A549 (cell line): ENCODE results near the gene DDX20. TPM values are rescaled to one million over a fixed set of nuclear protein-coding genes. Genes with fewer than 3 reads are reported as not detected.

Source experiments
- ATAC-seq, 2 experiments: fragments of 200-7000 bp in 1 of 2; fragments of >200 bp in 1 of 2; cut with Nextera tagmentation in 1 of 2; cut with Tn5 transposase in 1 of 2; 3 replicates each; pipeline versions ENCODE4 v1.8.0 to v1.9.1; 2018 to 2020; ENCODE audit warnings: mild to moderate bottlenecking in 1 of 2, moderate library complexity in 1 of 2
- CTCF ChIA-PET: fragments of 300-600 bp; sonication (Branson Sonifier 250); formaldehyde crosslinking; extraction: SDS; loops from one replicate; lab custom pipeline; 2021; ENCODE audit warnings: antibody characterized with exemption, inconsistent platforms; lab: Yijun Ruan, JAX
- POLR2A ChIA-PET: fragments of 350-600 bp; formaldehyde crosslinking; extraction: SDS; loops from one replicate; lab custom pipeline; 2021; ENCODE audit warnings: antibody characterized with exemption, inconsistent platforms; lab: Yijun Ruan, JAX
- DNase-seq, 2 experiments: peaks; one replicate each; pipeline versions ENCODE4 v3.0.0 to v3.0.0-alpha.2; 2011 to 2016; ENCODE audit warnings: low read depth in 1 of 2, low spot score in 1 of 2
- FAIRE-seq: peaks from 2 replicates; lab custom pipeline; 2011; peaks lifted over from hg19 to GRCh38; lab: Jason Lieb, UNC
- H3K27ac ChIP-seq, 2 experiments: fragments of >200 bp; sonication (Bioruptor Twin); formaldehyde crosslinking; 3 replicates each; pipeline ENCODE4 v1.5.1; 2016 to 2017
- H3K4me1 ChIP-seq: fragments of >200 bp; sonication (Bioruptor Twin); formaldehyde crosslinking; 3 replicates; pipeline ENCODE4 v1.6.1; 2016
- H3K4me2 ChIP-seq: fragments of >200 bp; sonication (Bioruptor Twin); formaldehyde crosslinking; 3 replicates; pipeline ENCODE4 v1.6.1; 2016
- H3K4me3 ChIP-seq: fragments of >200 bp; sonication (Bioruptor Twin); formaldehyde crosslinking; 3 replicates; pipeline ENCODE4 v1.5.1; 2016
- H3K9me3 ChIP-seq: fragments of >200 bp; sonication (Bioruptor Twin); formaldehyde crosslinking; 3 replicates; pipeline ENCODE4 v1.6.1; 2016
- BCL3 ChIP-seq: fragments of >200 bp; sonication (Bioruptor Twin); formaldehyde crosslinking; IDR thresholded peaks from 3 replicates; pipeline ENCODE4 v1.6.1; 2016
- CHD4 ChIP-seq: fragments of 200-600 bp; sonication (generic); IDR thresholded peaks from 2 replicates; pipeline ENCODE4 v1.6.1; 2016; ENCODE audit warnings: antibody characterized with exemption, mild to moderate bottlenecking, borderline replicate concordance
- CTCF ChIP-seq: fragments of >200 bp; sonication (Bioruptor Twin); formaldehyde crosslinking; IDR thresholded peaks from 3 replicates; pipeline ENCODE4 v1.5.1; 2016
- FOSB ChIP-seq: fragments of 250-450 bp; sonication (Bioruptor Pico); IDR thresholded peaks from 2 replicates; pipeline ENCODE4 v1.5.0; 2020; ENCODE audit warnings: mild to moderate bottlenecking, moderate library complexity
- FOSL2 ChIP-seq, 2 experiments: fragments of 450-650 bp in 1 of 2; fragments of >200 bp in 1 of 2; sonication (Bioruptor Twin) in 1 of 2; formaldehyde crosslinking; IDR thresholded peaks; 2 replicates each; pipeline versions ENCODE4 v1.5.0 to v1.6.1; 2016 to 2020; ENCODE audit warnings: mild to moderate bottlenecking in 1 of 2, moderate library complexity in 1 of 2
- HDAC2 ChIP-seq: fragments of 200-600 bp; sonication (generic); IDR thresholded peaks from 2 replicates; pipeline ENCODE4 v1.6.1; 2016
- HOXB13 ChIP-seq: fragments of 250-450 bp; sonication (Bioruptor Pico); IDR thresholded peaks from 2 replicates; pipeline ENCODE4 v1.5.0; 2020; ENCODE audit warnings: low read depth, mild to moderate bottlenecking, moderate library complexity
- JUNB ChIP-seq: fragments of >200 bp; sonication (Bioruptor Twin); formaldehyde crosslinking; IDR thresholded peaks from 2 replicates; pipeline ENCODE4 v1.6.1; 2016
- KDM5A ChIP-seq: fragments of 200-600 bp; sonication (generic); IDR thresholded peaks from 2 replicates; pipeline ENCODE4 v1.6.1; 2016; ENCODE audit warnings: antibody characterized with exemption, mild to moderate bottlenecking
- MAX ChIP-seq: IDR thresholded peaks from 2 replicates; pipeline ENCODE4 v1.6.1; 2012
- MYC ChIP-seq: IDR thresholded peaks from 2 replicates; pipeline ENCODE4 v1.6.1; 2012; ENCODE audit warnings: mild to moderate bottlenecking, inconsistent platforms, low read length, improper control_type of control experiment, borderline replicate concordance
- NFE2L2 ChIP-seq: fragments of 150-350 bp; conservative IDR thresholded peaks from 2 replicates; pipeline ENCODE4 v1.6.1; 2014; ENCODE audit warnings: low read length
- NPAS2 ChIP-seq: fragments of 250-450 bp; sonication (Bioruptor Pico); IDR thresholded peaks from 2 replicates; pipeline ENCODE4 v1.8.0; 2022; ENCODE audit warnings: mild to moderate bottlenecking, moderate library complexity, borderline replicate concordance
- PHF8 ChIP-seq: fragments of 200-600 bp; sonication (generic); IDR thresholded peaks from 2 replicates; pipeline ENCODE4 v1.6.1; 2016; ENCODE audit warnings: low read depth, mild to moderate bottlenecking, antibody characterized with exemption, moderate library complexity, borderline replicate concordance
- POLR2A ChIP-seq: IDR thresholded peaks from 2 replicates; pipeline ENCODE4 v1.6.1; 2012; ENCODE audit warnings: mild to moderate bottlenecking, low read length
- RAD21 ChIP-seq, 2 experiments: fragments of >200 bp in 1 of 2; sonication (Bioruptor Twin) in 1 of 2; formaldehyde crosslinking in 1 of 2; IDR thresholded peaks in 1 of 2; conservative IDR thresholded peaks in 1 of 2; 2 replicates in 1 of 2; 3 replicates in 1 of 2; pipeline ENCODE4 v1.6.1; 2012 to 2018; ENCODE audit warnings: inconsistent platforms in 1 of 2
- RARB ChIP-seq: fragments of 250-450 bp; sonication (Bioruptor Pico); IDR thresholded peaks from 2 replicates; pipeline ENCODE4 v1.8.0; 2021; ENCODE audit warnings: mild to moderate bottlenecking, moderate library complexity
- SMC3 ChIP-seq: fragments of >200 bp; sonication (Bioruptor Twin); formaldehyde crosslinking; IDR thresholded peaks from 3 replicates; pipeline ENCODE4 v1.6.1; 2018; ENCODE audit warnings: inconsistent platforms
- TP53 ChIP-seq: fragments of 250-450 bp; sonication (Bioruptor Pico); IDR thresholded peaks from 2 replicates; pipeline ENCODE4 v1.5.0; 2021; ENCODE audit warnings: mild to moderate bottlenecking, moderate library complexity
- USF2 ChIP-seq: fragments of 450-650 bp; IDR thresholded peaks from 2 replicates; pipeline ENCODE4 v1.6.1; 2014; ENCODE audit warnings: antibody characterized with exemption
- ZC3H11A ChIP-seq: fragments of 450-650 bp; IDR thresholded peaks from 2 replicates; pipeline ENCODE4 v1.6.1; 2014; ENCODE audit warnings: antibody characterized with exemption, mild to moderate bottlenecking
- WGBS: methylation state at CpG from one replicate; pipeline ENCODE4 v1.1.6; 2017; ENCODE audit errors: missing lambda C conversion rate; 5-methylcytosine and 5-hydroxymethylcytosine counted together
- polyA plus RNA-seq, 4 experiments: library from polyadenylated mRNA; depleted of rRNA in 3 of 4; stranded (reverse); fragments of >200 nt; fragmentation: RNase III in 1 of 4; extraction: RNeasy Plus Mini Kit Qiagen cat#74134 plus additional on column Dnase treatment in 1 of 4; gene quantifications; 2 replicates in 3 of 4; 3 replicates in 1 of 4; pipeline ENCODE4 v1.2.3, GENCODE V29; 2011 to 2017
- TF ChIP-seq, protein P1 (sequence below): fragments of 250-450 bp; sonication (Bioruptor Pico); IDR thresholded peaks from 2 replicates; pipeline ENCODE4 v1.5.0; 2020; ENCODE audit warnings: low read depth, mild to moderate bottlenecking, moderate library complexity

The DDX20 gene
- polyA plus RNA-seq, 2 of the 4 experiments (the other 2 are of a cell fraction) = 8.4 to 13.5 TPM

- no peak overlapping the region for H3K4me2 ChIP-seq
- no peaks in the 10 kb centered on the region for H3K4me1 ChIP-seq
- FAIRE-seq (no peak), ATAC-seq (no peak), DNase-seq (no peak)
- POLR2A ChIA-PET = no interaction called here
- 69% methylated on average over 6 of the region's 9 CpGs for WGBS
- CTCF ChIA-PET = no interaction called here
- H3K9me3 ChIP-seq = no peaks in the 10 kb centered on the region
- TF ChIP-seq SMC3 (no peak), USF2 (no peak), JUNB (no peak), ZC3H11A (no peak), CTCF (no peak), MYC (no peak), FOSB (CRISPR knock-in tag) (no peak), HOXB13 (CRISPR knock-in tag) (no peak), BCL3 (no peak), CHD4 (no peak), NFE2L2 (no peak), FOSL2 (IDR thresholded peaks at IDR 0.05) (no peak), FOSL2 (CRISPR knock-in tag; IDR thresholded peaks at IDR 0.05) (no peak), PHF8 (no peak), RARB (no peak), RAD21 (conservative IDR thresholded peaks at IDR 0.05 in 1 of 2, IDR thresholded peaks at IDR 0.05 in 1 of 2) (no peak), KDM5A (no peak)
- TF ChIP-seq, protein P1, sequence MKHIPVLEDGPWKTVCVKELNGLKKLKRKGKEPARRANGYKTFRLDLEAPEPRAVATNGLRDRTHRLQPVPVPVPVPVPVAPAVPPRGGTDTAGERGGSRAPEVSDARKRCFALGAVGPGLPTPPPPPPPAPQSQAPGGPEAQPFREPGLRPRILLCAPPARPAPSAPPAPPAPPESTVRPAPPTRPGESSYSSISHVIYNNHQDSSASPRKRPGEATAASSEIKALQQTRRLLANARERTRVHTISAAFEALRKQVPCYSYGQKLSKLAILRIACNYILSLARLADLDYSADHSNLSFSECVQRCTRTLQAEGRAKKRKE (CRISPR knock-in tag) = no peak
- H3K27ac ChIP-seq = no peak overlapping the region
- no peak overlapping the region for H3K4me3 ChIP-seq
These were observed 20.3 kb downstream of the DDX20 start for GRCh38 chr1:111775966-111776365.

GRCh38 chr1:111776391-111776790 is 20.7 kb downstream of the DDX20 start:
- TF ChIP-seq NPAS2 (no peak), FOSL2 (IDR thresholded peaks at IDR 0.05) (no peak), FOSL2 (CRISPR knock-in tag; IDR thresholded peaks at IDR 0.05) (no peak), MAX (no peak), RAD21 (conservative IDR thresholded peaks at IDR 0.05 in 1 of 2, IDR thresholded peaks at IDR 0.05 in 1 of 2) (no peak), HDAC2 (no peak), RARB (no peak), CTCF (no peak), POLR2A (no peak), TP53 (CRISPR knock-in tag) (no peak)
- 60% methylated on average over 2 of the region's 2 CpGs for WGBS
- no peak for ATAC-seq

More at GRCh38 chr1:111776391-111776790, 20.7 kb downstream of the DDX20 start:
- CTCF ChIA-PET = no interaction called here
- DNase-seq (no peak), FAIRE-seq (no peak)
- no peaks in the 10 kb centered on the region for H3K4me1 ChIP-seq
- no peak overlapping the region for H3K27ac ChIP-seq
- H3K4me3 ChIP-seq = no peak overlapping the region
- H3K9me3 ChIP-seq = no peaks in the 10 kb centered on the region
- no peak overlapping the region for H3K4me2 ChIP-seq
- POLR2A ChIA-PET = no interaction called here
